Bronchial epithelial cell (primary cell): Measurements from ENCODE around the gene ANKRD62. TPM values are rescaled to one million over a fixed set of nuclear protein-coding genes. Genes with fewer than 3 reads are reported as not detected.

Experiments
- DNase-seq: peaks from one replicate; pipeline ENCODE4 v3.0.0-alpha.2; 2010; ENCODE audit warnings: low read depth
- FAIRE-seq: peaks from 2 replicates; lab custom pipeline; 2011; peaks lifted over from hg19 to GRCh38; lab: Jason Lieb, UNC
- H3K27me3 ChIP-seq: 2 replicates; pipeline ENCODE4 v1.5.1; 2011; ENCODE audit warnings: low read length; ENCODE audit not compliant: control insufficient read depth, insufficient read depth
- H3K36me3 ChIP-seq: 2 replicates; pipeline ENCODE4 v1.5.1; 2011; ENCODE audit warnings: low read length; ENCODE audit not compliant: control insufficient read depth, insufficient read depth
- H3K4me3 ChIP-seq: 2 replicates; pipeline ENCODE4 v1.5.1; 2011; ENCODE audit warnings: mild to moderate bottlenecking, low read depth, low read length, control low read depth
- total RNA-seq: library from RNA; depleted of rRNA; stranded (reverse); fragments of >200 nt; gene quantifications from 2 replicates; pipeline ENCODE4 v1.2.1, GENCODE V29; 2014
- TF ChIP-seq, protein P1 (sequence below): IDR thresholded peaks from 2 replicates; pipeline ENCODE4 v1.5.1; 2011; ENCODE audit warnings: mild to moderate bottlenecking, moderate library complexity, low read length, control low read depth, inconsistent platforms; ENCODE audit not compliant: insufficient read depth, severe bottlenecking

ANKRD62 gene
- total RNA-seq, 1 donor from 2014 or later: under 0.01 TPM

DNA sequence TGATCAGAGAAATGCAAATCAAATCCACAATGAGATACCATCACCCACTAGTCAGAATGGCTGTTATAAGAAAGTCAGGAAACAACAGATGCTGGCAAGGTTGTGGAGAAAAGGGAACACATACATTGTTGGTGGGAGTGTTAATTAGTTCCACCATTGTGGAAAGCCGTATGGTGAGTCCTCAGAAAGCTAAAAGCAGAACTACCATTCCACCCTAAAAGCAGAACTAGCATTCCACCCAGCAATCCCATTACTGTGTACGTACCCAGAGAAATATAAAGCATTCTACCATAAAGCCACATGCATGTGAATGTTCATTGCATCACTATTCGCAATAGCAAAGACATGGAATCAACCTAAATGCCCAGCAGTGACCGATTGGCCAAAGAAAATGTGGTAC lies 60.7 kb downstream of the ANKRD62 start:
- Histone ChIP-seq H3K27me3 (no peaks in the 10 kb centered on the region), H3K4me3 (no peak overlapping the region), H3K36me3 (no peaks in the 10 kb centered on the region)
- TF ChIP-seq, protein P1, sequence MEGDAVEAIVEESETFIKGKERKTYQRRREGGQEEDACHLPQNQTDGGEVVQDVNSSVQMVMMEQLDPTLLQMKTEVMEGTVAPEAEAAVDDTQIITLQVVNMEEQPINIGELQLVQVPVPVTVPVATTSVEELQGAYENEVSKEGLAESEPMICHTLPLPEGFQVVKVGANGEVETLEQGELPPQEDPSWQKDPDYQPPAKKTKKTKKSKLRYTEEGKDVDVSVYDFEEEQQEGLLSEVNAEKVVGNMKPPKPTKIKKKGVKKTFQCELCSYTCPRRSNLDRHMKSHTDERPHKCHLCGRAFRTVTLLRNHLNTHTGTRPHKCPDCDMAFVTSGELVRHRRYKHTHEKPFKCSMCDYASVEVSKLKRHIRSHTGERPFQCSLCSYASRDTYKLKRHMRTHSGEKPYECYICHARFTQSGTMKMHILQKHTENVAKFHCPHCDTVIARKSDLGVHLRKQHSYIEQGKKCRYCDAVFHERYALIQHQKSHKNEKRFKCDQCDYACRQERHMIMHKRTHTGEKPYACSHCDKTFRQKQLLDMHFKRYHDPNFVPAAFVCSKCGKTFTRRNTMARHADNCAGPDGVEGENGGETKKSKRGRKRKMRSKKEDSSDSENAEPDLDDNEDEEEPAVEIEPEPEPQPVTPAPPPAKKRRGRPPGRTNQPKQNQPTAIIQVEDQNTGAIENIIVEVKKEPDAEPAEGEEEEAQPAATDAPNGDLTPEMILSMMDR: no peak
- DNase-seq (no peak), FAIRE-seq (no peak)

DNA sequence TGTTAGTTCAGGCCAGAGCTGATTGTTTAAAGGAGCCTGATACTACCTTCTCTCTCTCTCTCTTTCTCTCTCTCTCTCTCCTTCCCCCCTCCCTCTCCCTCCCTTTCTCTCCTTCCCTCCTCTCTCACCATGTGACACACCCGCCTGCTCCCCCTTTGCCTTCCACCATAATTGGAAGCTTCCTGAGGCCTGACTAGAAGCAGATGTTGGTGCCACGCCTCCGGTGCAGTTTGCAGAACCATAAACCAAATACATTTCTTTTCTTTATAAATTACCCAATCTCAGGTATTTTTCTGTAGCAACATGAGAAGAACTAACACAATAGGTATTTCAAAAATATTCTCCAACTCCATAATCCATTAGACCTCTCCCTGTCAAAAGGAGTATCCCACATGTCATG lies 62.4 kb downstream of the ANKRD62 start:
- FAIRE-seq (no peak), DNase-seq (no peak)
- TF ChIP-seq, protein P1: no peak
- no peaks in the 10 kb centered on the region for H3K27me3 ChIP-seq
- H3K4me3 ChIP-seq: no peak overlapping the region
- no peaks in the 10 kb centered on the region for H3K36me3 ChIP-seq

DNA sequence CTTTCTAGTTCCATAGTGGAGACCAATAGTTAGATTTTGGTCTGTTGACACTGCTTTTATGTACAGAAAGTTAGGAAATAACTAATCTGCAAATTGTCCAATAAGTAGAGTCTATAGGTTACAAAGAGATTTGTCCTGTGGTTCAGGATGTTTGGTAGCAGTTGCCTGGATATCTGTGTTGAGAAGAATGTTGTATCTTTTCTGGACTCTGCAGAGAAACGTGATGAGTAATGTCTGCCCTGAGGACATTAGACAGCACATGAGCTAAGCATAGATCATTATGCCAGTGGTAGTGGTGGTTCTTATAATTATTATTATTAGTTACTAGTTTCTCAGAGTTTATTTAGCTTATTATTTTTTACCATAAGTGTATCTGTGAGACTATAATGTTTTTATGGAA lies 65.8 kb downstream of the ANKRD62 start:
- Histone ChIP-seq H3K36me3 (no peaks in the 10 kb centered on the region), H3K4me3 (no peak overlapping the region), H3K27me3 (no peaks in the 10 kb centered on the region)
- DNase-seq: peak; percentile 88
- TF ChIP-seq, protein P1: no peak
- FAIRE-seq: no peak

DNA sequence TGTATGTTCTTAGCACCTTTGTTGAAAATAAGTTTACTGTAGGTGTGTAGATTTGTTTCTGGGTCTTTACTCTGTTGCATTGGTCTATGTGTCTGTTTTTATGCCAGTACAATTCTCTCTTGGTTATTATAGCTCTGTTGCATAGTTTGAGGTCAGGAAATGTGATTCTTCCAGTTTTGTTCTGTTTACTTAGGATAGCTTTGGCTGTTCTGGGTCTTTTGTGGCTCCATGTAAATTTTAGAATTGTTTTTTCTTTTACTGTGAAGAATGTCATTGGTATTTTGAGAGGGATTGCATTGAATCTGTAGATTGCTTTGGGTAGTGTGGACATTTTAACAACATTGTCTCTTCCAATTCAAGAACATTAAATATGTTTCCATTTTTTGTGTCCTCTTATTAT lies 69.1 kb downstream of the ANKRD62 start:
- Histone ChIP-seq H3K27me3 (no peaks in the 10 kb centered on the region), H3K36me3 (no peaks in the 10 kb centered on the region), H3K4me3 (no peak overlapping the region)
- FAIRE-seq (no peak), DNase-seq (no peak)
- TF ChIP-seq, protein P1: no peak

DNA sequence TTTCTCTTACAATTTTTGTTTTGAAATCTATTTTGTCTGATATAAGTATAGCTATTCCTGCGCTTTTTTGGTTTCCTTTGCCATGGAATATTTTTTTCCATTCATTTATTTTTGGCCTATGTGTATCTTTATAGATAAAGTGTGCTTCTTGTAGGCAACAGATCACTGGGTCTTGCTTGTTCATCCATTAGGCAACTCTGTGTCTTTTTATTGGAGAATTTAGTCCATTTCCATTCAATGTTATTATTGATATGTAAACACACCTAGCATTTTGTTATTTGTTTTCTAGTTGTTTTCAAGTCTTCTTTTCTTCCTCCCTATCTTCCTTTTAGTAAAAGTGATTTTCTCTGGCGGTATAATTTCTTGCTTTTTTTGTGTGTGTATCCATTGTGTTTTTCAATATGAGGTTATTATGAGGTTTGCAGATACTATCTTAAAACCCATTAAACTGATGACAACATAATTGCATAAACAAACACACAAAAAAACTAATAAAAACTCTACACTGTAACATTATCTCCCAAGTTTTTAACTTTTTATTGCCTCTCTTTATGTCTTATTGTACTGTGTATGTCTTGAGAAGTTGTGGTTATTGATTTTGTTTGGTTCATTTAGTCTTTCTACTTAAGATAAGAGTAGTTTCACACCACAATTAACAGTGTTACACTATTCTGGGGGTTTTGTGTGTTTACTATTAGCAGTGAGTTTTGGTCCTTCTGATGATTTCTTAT lies 71.6 kb downstream of the ANKRD62 start:
- FAIRE-seq: no peak
- TF ChIP-seq, protein P1: no peak
- H3K27me3 ChIP-seq: no peaks in the 10 kb centered on the region

More for the DNA sequence above, 71.6 kb downstream of the ANKRD62 start:
- no peak for DNase-seq
- Histone ChIP-seq H3K4me3 (no peak overlapping the region), H3K36me3 (no peaks in the 10 kb centered on the region)

Other genes with a start within 250 kb of the ANKRD62 start
- gene CHMP1B, start 242.4 kb upstream of the ANKRD62 start, total RNA-seq: 140 and 178 TPM in 2 replicates
- 22.1 and 30.1 TPM in 2 replicates for gene MPPE1, start 185.5 kb upstream of the ANKRD62 start, total RNA-seq
- gene IMPA2, start 112.3 kb upstream of the ANKRD62 start, total RNA-seq: 66.1 and 91.1 TPM in 2 replicates
- gene CIDEA, start 160.5 kb downstream of the ANKRD62 start, total RNA-seq: 0.53 TPM in 1 of 2 replicates, not detected in the other
- gene TUBB6, start 214.4 kb downstream of the ANKRD62 start, total RNA-seq: 468 and 922 TPM in 2 replicates